K562 (cell line): Measurements from ENCODE around the gene ZDHHC14. TPM values are rescaled to one million over a fixed set of nuclear protein-coding genes. Genes with fewer than 3 reads are reported as not detected.

Source experiments
- ELF1 ChIP-seq: fragments of 200-800 bp; sonication (Bioruptor generic); IDR thresholded peaks from 2 replicates; pipeline ENCODE4 v1.6.1; 2016; ENCODE audit warnings: missing genetic modification characterization, missing compliant biosample characterization
- FIP1L1 ChIP-seq: fragments of 200-400 bp; formaldehyde crosslinking; IDR thresholded peaks from 2 replicates; pipeline ENCODE4 v1.6.1; 2018; ENCODE audit warnings: mild to moderate bottlenecking, low read depth, low read length; ENCODE audit not compliant: poor library complexity, severe bottlenecking
- GATAD2B ChIP-seq: fragments of 450-650 bp; IDR thresholded peaks from 2 replicates; pipeline ENCODE4 v1.6.1; 2017; ENCODE audit warnings: mild to moderate bottlenecking, borderline replicate concordance
- HSF4 ChIP-seq: fragments of 250-450 bp; sonication (Bioruptor Pico); IDR thresholded peaks from 2 replicates; pipeline ENCODE4 v2.1.2; 2022; ENCODE audit warnings: mild to moderate bottlenecking, moderate library complexity, borderline replicate concordance
- KDM4B ChIP-seq, 2 experiments: fragments of 450-650 bp in 1 of 2; sonication (generic) in 1 of 2; IDR thresholded peaks; 2 replicates each; pipeline ENCODE4 v1.6.1; 2016 to 2017; ENCODE audit warnings: borderline replicate concordance in 2 of 2, antibody characterized with exemption in 1 of 2, low read depth in 1 of 2, mild to moderate bottlenecking in 1 of 2
- MNT ChIP-seq, 2 experiments: fragments of 450-650 bp; conservative IDR thresholded peaks; 2 replicates each; pipeline ENCODE4 v1.6.1; 2017; ENCODE audit warnings: mild to moderate bottlenecking in 2 of 2, moderate library complexity in 2 of 2
- NONO ChIP-seq, 2 experiments: fragments of 200-400 bp in 1 of 2; fragments of 450-650 bp in 1 of 2; formaldehyde crosslinking in 1 of 2; IDR thresholded peaks; 2 replicates each; pipeline ENCODE4 v1.6.1; 2017; ENCODE audit warnings: low read depth in 2 of 2, mild to moderate bottlenecking in 2 of 2, moderate library complexity in 2 of 2, low read length in 1 of 2
- NR3C1 ChIP-seq: sonication (generic); formaldehyde crosslinking; IDR thresholded peaks from 2 replicates; pipeline ENCODE4 v1.8.1; 2022; ENCODE audit warnings: missing genetic modification reagents
- PHF8 ChIP-seq: fragments of 200-600 bp; sonication (generic); IDR thresholded peaks from 2 replicates; pipeline ENCODE4 v1.6.1; 2012; ENCODE audit warnings: mixed run types, mild to moderate bottlenecking, inconsistent platforms, low read length, moderate library complexity, borderline replicate concordance
- PML ChIP-seq: IDR thresholded peaks from 2 replicates; pipeline ENCODE4 v1.6.1; 2012; ENCODE audit warnings: low read length, inconsistent platforms
- POLR2B ChIP-seq: fragments of 450-650 bp; IDR thresholded peaks from 2 replicates; pipeline ENCODE4 v1.6.1; 2018; ENCODE audit warnings: low read depth; ENCODE audit not compliant: partially characterized antibody
- SIN3A ChIP-seq, 2 experiments: fragments of 150-350 bp in 1 of 2; IDR thresholded peaks; 2 replicates each; pipeline ENCODE4 v1.6.1; 2011 to 2016; ENCODE audit warnings: borderline replicate concordance in 2 of 2, low read depth in 2 of 2, low read length in 2 of 2, mild to moderate bottlenecking in 2 of 2, moderate library complexity in 2 of 2; ENCODE audit not compliant: control insufficient read depth in 1 of 2
- TAF1 ChIP-seq: IDR thresholded peaks from 2 replicates; pipeline ENCODE4 v1.6.1; 2011; ENCODE audit warnings: mild to moderate bottlenecking, low read length, moderate library complexity; ENCODE audit not compliant: insufficient read depth, control insufficient read depth, severe bottlenecking; ENCODE audit errors: extremely low read depth
- ZBTB7A ChIP-seq: IDR thresholded peaks from 2 replicates; pipeline ENCODE4 v1.6.1; 2011; ENCODE audit warnings: low read depth, mild to moderate bottlenecking, low read length, moderate library complexity, borderline replicate concordance; ENCODE audit not compliant: control insufficient read depth
- ZFP30 ChIP-seq: fragments of 250-450 bp; sonication (Bioruptor Pico); IDR thresholded peaks from 2 replicates; pipeline ENCODE4 v1.8.0; 2022; ENCODE audit warnings: moderate library complexity, mild to moderate bottlenecking, inconsistent platforms, borderline replicate concordance
- ZNF12 ChIP-seq: sonication (generic); formaldehyde crosslinking; IDR thresholded peaks from 2 replicates; pipeline ENCODE4 v1.4.0; 2020; ENCODE audit warnings: mild to moderate bottlenecking, missing genetic modification reagents
- ZNF57 ChIP-seq: fragments of 450-650 bp; formaldehyde crosslinking; IDR thresholded peaks from 2 replicates; pipeline ENCODE4 v1.4.0; 2020; ENCODE audit warnings: mild to moderate bottlenecking, moderate library complexity
- polyA plus RNA-seq, 8 experiments: library from polyadenylated mRNA; depleted of rRNA in 4 of 8; stranded (reverse) in 5 of 8; unstranded in 3 of 8; fragments of >200 nt; fragmentation: Nextera tagmentation in 2 of 8; fragmentation: Illumina TruSeq in 1 of 8; extraction: Ambion mirVana in 2 of 8; extraction: Trizol in 1 of 8; gene quantifications; 2 replicates each; pipeline versions ENCODE4 v1.2.1 to v1.2.3, GENCODE V29; 2011 to 2014; ENCODE audit warnings: inconsistent platforms in 1 of 8, missing spikeins in 1 of 8
- total RNA-seq, 7 experiments: library from RNA; depleted of rRNA in 6 of 7; stranded (reverse); fragments of >200 nt in 6 of 7; fragmentation: Illumina TruSeq in 2 of 7; extraction: Trizol in 2 of 7; gene quantifications; 2 replicates each; pipeline versions ENCODE4 v1.2.1 to v1.2.3, GENCODE V29; 2011 to 2021; ENCODE audit warnings: low replicate concordance in 1 of 7
- TF ChIP-seq, protein P1 (sequence below): fragments of 250-450 bp; sonication (Bioruptor Pico); IDR thresholded peaks from 2 replicates; pipeline ENCODE4 v1.4.0; 2020

The ZDHHC14 gene
- total and polyA plus RNA-seq, 9 of the 15 experiments (the other 6 are each of a cell fraction or from before 2014, with no cell fraction given), result 0.92 to 23.1 (median 13.8) TPM

DNA sequence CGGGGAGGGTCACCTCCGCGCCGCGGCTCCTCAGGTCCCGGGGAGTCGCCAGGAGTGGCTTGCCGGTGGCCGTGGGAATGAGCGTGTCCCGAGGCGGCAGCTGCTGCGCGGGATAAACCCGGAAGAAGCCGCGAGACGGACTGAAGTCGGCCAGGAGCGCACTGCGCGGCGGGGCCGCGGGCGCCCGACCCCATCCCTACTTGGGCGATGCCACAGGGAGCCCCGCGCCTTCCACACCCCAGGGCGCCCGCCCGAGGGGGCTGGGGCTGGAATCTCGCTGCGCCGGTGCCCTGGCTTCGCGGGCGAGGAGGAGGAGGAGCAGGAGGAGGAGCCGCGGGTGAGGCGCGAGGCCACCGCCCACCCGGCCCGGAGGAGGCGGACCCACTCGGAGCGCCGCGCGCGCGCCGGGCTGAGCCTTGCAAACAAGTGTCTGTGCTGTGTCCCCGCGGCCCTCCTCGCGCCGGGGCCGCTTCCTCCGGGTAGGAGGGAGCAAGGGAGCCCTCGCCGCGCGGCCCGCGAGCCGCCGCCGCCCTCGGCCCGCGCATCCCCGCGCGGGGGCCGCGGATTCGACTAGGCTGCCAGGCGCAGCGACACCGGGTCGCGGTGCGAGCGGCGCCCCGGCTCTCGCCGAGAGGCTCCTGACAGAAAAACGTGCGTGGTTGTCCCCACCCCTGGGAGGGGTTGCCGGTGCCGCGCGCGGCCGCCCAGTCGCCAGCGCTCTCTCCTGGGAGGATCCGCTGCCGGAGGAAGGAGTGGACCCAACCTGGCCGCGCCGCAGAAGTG lies at the start of gene ZDHHC14 (continued):
- TF ChIP-seq SIN3A (IDR thresholded peaks at IDR 0.05; ENCODE audit: borderline replicate concordance in 2 of 2, control insufficient read depth in 1 of 2, low read depth in 2 of 2, low read length in 2 of 2), result peak; percentile 48 to 71; a peak in 2 of 4 replicates
- peak; percentile 61; the same call in 1 of the 2 replicates for TF ChIP-seq ZNF57 (CRISPR knock-in tag)
- TF ChIP-seq MNT (conservative IDR thresholded peaks at IDR 0.05), result peak in 1 of 2 experiments; percentile 64; a peak in 2 of 4 replicates
- TF ChIP-seq FIP1L1, result peak; percentile 93
- TF ChIP-seq POLR2B, result peak; percentile 75
- 0 out of 4 replicates have a peak, but pooled peaks of 1 of the 2 experiments have one; percentile 58 for TF ChIP-seq KDM4B (IDR thresholded peaks at IDR 0.05; ENCODE audit: borderline replicate concordance in 2 of 2, low read depth in 1 of 2)
- TF ChIP-seq PML, result peak; percentile 64; the same call in 1 of the 2 replicates
- TF ChIP-seq ZNF12 (CRISPR knock-in tag), result peak; percentile 52
- peak; percentile 51; the same call in 1 of the 2 replicates for TF ChIP-seq ZBTB7A
- peak; percentile 88; the same call in 1 of the 2 replicates for TF ChIP-seq PHF8
- no peak for TF ChIP-seq HSF4 (CRISPR knock-in tag)
- peak; percentile 69 for TF ChIP-seq TAF1
- TF ChIP-seq GATAD2B, result peak; percentile 97
- TF ChIP-seq, protein P1, sequence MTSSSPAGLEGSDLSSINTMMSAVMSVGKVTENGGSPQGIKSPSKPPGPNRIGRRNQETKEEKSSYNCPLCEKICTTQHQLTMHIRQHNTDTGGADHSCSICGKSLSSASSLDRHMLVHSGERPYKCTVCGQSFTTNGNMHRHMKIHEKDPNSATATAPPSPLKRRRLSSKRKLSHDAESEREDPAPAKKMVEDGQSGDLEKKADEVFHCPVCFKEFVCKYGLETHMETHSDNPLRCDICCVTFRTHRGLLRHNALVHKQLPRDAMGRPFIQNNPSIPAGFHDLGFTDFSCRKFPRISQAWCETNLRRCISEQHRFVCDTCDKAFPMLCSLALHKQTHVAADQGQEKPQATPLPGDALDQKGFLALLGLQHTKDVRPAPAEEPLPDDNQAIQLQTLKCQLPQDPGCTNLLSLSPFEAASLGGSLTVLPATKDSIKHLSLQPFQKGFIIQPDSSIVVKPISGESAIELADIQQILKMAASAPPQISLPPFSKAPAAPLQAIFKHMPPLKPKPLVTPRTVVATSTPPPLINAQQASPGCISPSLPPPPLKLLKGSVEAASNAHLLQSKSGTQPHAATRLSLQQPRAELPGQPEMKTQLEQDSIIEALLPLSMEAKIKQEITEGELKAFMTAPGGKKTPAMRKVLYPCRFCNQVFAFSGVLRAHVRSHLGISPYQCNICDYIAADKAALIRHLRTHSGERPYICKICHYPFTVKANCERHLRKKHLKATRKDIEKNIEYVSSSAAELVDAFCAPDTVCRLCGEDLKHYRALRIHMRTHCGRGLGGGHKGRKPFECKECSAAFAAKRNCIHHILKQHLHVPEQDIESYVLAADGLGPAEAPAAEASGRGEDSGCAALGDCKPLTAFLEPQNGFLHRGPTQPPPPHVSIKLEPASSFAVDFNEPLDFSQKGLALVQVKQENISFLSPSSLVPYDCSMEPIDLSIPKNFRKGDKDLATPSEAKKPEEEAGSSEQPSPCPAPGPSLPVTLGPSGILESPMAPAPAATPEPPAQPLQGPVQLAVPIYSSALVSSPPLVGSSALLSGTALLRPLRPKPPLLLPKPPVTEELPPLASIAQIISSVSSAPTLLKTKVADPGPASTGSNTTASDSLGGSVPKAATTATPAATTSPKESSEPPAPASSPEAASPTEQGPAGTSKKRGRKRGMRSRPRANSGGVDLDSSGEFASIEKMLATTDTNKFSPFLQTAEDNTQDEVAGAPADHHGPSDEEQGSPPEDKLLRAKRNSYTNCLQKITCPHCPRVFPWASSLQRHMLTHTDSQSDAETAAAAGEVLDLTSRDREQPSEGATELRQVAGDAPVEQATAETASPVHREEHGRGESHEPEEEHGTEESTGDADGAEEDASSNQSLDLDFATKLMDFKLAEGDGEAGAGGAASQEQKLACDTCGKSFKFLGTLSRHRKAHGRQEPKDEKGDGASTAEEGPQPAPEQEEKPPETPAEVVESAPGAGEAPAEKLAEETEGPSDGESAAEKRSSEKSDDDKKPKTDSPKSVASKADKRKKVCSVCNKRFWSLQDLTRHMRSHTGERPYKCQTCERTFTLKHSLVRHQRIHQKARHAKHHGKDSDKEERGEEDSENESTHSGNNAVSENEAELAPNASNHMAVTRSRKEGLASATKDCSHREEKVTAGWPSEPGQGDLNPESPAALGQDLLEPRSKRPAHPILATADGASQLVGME (CRISPR knock-in tag), result 0 out of 2 replicates have a peak, but pooled peaks have one; percentile 10
- no peak for TF ChIP-seq ZFP30 (CRISPR knock-in tag)
- peak; percentile 93 for TF ChIP-seq ELF1 (tag)
- peak; percentile 51 to 89 for TF ChIP-seq NONO (IDR thresholded peaks at IDR 0.05; ENCODE audit: low read depth in 2 of 2, low read length in 1 of 2)
- no peak for TF ChIP-seq NR3C1 (CRISPR knock-in tag)
